Endothelial cell of umbilical vein (primary cell): ENCODE data around the gene SOX18.

Source experiments
- CTCF ChIP-seq, 2 donors: IDR thresholded peaks; 1 replicate in 1 of 2; 2 replicates in 1 of 2; pipeline ENCODE4 v1.5.1; 2011; ENCODE audit warnings: low read length in 2 of 2, mild to moderate bottlenecking in 2 of 2, moderate library complexity in 2 of 2, control low read depth in 1 of 2, inconsistent platforms in 1 of 2, low read depth in 1 of 2; ENCODE audit not compliant: insufficient read depth in 1 of 2; ENCODE audit errors: extremely low read depth in 1 of 2
- JUN ChIP-seq: IDR thresholded peaks from 2 replicates; pipeline ENCODE4 v1.6.1; 2011; ENCODE audit warnings: borderline replicate concordance, low read depth; ENCODE audit not compliant: insufficient read length, insufficient read depth
- POLR2AphosphoS5 ChIP-seq: IDR thresholded peaks from 2 replicates; pipeline ENCODE4 v1.6.1; 2012; ENCODE audit warnings: low read depth, mild to moderate bottlenecking, control low read depth, low read length, moderate library complexity; ENCODE audit not compliant: insufficient read depth

DNA sequence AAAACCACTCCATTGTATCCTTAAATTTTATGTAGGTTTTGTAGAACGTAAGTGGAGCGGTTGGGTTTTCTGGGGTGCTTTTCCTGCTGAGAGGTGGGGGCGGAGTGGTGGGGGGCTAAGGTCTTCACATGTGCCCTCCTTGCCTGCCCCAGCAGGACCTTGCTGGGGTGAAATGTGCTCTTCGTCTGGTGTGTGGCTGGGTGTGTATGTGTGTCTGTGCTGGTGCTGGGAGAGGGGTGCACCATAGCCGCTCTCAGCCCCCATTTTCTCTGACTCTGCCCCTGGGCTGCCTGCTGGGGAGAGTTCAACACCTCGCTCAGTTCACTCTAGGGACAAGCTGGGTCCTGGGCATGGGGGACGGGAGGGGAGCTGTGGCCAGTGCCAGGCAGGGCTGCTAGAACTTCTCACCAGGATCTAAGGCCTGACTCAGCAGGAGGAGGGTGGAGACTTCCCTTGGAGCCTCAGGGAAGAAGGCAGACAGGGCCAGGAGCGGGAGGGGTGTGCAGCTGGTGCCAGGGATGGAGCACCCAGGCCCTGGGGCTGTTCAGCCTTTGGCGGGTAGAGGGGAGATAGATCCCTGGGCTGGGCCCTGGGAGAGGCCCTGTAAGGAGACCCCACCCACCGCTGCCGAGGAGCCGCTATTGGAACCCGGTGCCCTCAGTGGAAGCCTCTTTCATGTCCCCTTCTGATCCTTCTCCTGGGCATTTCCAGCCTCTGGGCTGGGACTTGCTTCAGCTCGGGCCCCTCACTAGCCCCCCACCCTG is 4.8 kb downstream of the SOX18 start:
- TF ChIP-seq JUN, result no peak
- peak; percentile 16 for TF ChIP-seq POLR2AphosphoS5
- TF ChIP-seq CTCF (IDR thresholded peaks at IDR 0.05; ENCODE audit: extremely low read depth in 1 of 2, insufficient read depth in 1 of 2, low read depth in 1 of 2, low read length in 2 of 2), result no peak
